ENCODE data around the gene SV2C.

- TF ChIP-seq CTCF (conservative IDR thresholded peaks at IDR 0.05 in 1 of 2, IDR thresholded peaks at IDR 0.05 in 1 of 2; ENCODE audit: low read depth in 1 of 2, low read length in 2 of 2) = no peak
- no peak for TF ChIP-seq EZH2 (IDR thresholded peaks at IDR 0.05; ENCODE audit: low read length, missing control alignments)
Measured at GRCh38 chr5:76202182-76202581, 119.0 kb downstream of the SV2C start.

All from fibroblast of lung (primary cell).